CD4-positive, alpha-beta memory T cell (primary cell): ENCODE data around the gene ST3GAL2. TPM values are rescaled to one million over a fixed set of nuclear protein-coding genes. Genes with fewer than 3 reads are reported as not detected.

Experiments
- CTCF ChIA-PET: fragments of 350-600 bp; sonication (Branson Sonifier 250); formaldehyde crosslinking; loops from one replicate; lab custom pipeline; 2021; ENCODE audit warnings: inconsistent platforms; ENCODE audit not compliant: partially characterized antibody; lab: Charles Lee
- POLR2A ChIA-PET: fragments of 350-600 bp; sonication (Branson Sonifier 250); formaldehyde crosslinking; loops from one replicate; lab custom pipeline; 2021; ENCODE audit not compliant: partially characterized antibody; lab: Charles Lee
- DNase-seq, 5 donors: peaks; one replicate each; pipeline versions ENCODE4 v3.0.0 to v3.0.0-alpha.2; 2020 to 2022; ENCODE audit warnings: mixed read lengths in 1 of 5
- H3K27ac ChIP-seq: one replicate; pipeline ENCODE4 v1.7.0; 2013; ENCODE audit warnings: low read depth, low read length
- H3K27me3 ChIP-seq: 2 replicates; pipeline ENCODE4 v1.7.0; 2013; ENCODE audit warnings: mild to moderate bottlenecking, low read length, moderate library complexity; ENCODE audit not compliant: insufficient read depth
- H3K36me3 ChIP-seq: 2 replicates; pipeline ENCODE4 v1.7.0; 2013; ENCODE audit warnings: mild to moderate bottlenecking, low read length, moderate library complexity; ENCODE audit not compliant: insufficient read depth
- H3K4me1 ChIP-seq: 2 replicates; pipeline ENCODE4 v1.7.0; 2013; ENCODE audit warnings: mild to moderate bottlenecking, low read length, moderate library complexity; ENCODE audit not compliant: insufficient read depth
- H3K4me3 ChIP-seq, 2 donors: one replicate each; pipeline ENCODE4 v1.7.0; 2013; ENCODE audit warnings: low read length in 2 of 2, mild to moderate bottlenecking in 1 of 2
- H3K9me3 ChIP-seq, 2 donors: one replicate each; pipeline ENCODE4 v1.7.0; 2013; ENCODE audit warnings: low read length in 2 of 2, control low read depth in 1 of 2; ENCODE audit not compliant: control insufficient read depth in 1 of 2
- H3K27ac Mint-ChIP-seq, 7 donors: one replicate each; pipeline ENCODE4 v1.8.0; 2020 to 2021; ENCODE audit warnings: mixed read lengths in 7 of 7, mild to moderate bottlenecking in 6 of 7, inconsistent platforms in 3 of 7, moderate library complexity in 3 of 7
- H3K27me3 Mint-ChIP-seq, 2 donors: one replicate each; pipeline ENCODE4 v1.8.0; 2020 to 2021; ENCODE audit warnings: mixed read lengths in 2 of 2
- H3K36me3 Mint-ChIP-seq, 2 donors: one replicate each; pipeline ENCODE4 v1.8.0; 2020 to 2021; ENCODE audit warnings: mixed read lengths in 2 of 2, inconsistent platforms in 1 of 2, mild to moderate bottlenecking in 1 of 2
- H3K4me1 Mint-ChIP-seq, 4 donors: one replicate each; pipeline ENCODE4 v1.8.0; 2020 to 2021; ENCODE audit warnings: mixed read lengths in 4 of 4, mild to moderate bottlenecking in 1 of 4
- H3K4me3 Mint-ChIP-seq, 8 donors: one replicate each; pipeline ENCODE4 v1.8.0; 2020 to 2021; ENCODE audit warnings: mixed read lengths in 8 of 8, mild to moderate bottlenecking in 7 of 8, moderate library complexity in 6 of 8, inconsistent platforms in 3 of 8
- H3K9me3 Mint-ChIP-seq, 8 donors: one replicate each; pipeline ENCODE4 v1.8.0; 2020 to 2021; ENCODE audit warnings: mixed read lengths in 8 of 8, mild to moderate bottlenecking in 5 of 8, inconsistent platforms in 3 of 8, moderate library complexity in 1 of 8
- intact Hi-C: fragments of 100-400 bp; cut with micrococcal nuclease; formaldehyde crosslinking; loops from one replicate; pipeline ENCODE4 v1.15.1; 2023
- polyA plus RNA-seq, 2 donors: library from polyadenylated mRNA; unstranded; fragments of 300-500 nt; fragmentation: Illumina TruSeq; gene quantifications; one replicate each; pipeline ENCODE4 v1.2.3, GENCODE V29; 2021
- total RNA-seq, 2 experiments: library from RNA; stranded (reverse); gene quantifications; one replicate each; pipeline ENCODE4 v1.2.3, GENCODE V29; 2021

Gene ST3GAL2
- total and polyA plus RNA-seq, 4 experiments from 2014 or later, result 10.0 to 30.8 (median 21.7) TPM

- Histone ChIP-seq H3K36me3 (peaks cover 4% of the 10 kb centered on the region), H3K4me1 (peaks cover 46% of the 10 kb centered on the region), H3K9me3 (no peaks in the 10 kb centered on the region), H3K27ac (no peak overlapping the region), H3K27me3 (no peaks in the 10 kb centered on the region), H3K4me3 (peak overlapping the region in 1 of 2 donors; percentile 67)
- Mint-ChIP-seq H3K4me3 (peak overlapping the region; percentile 90 to 98 (median 94)), H3K9me3 (no peaks in the 10 kb centered on the region), H3K27ac (peak overlapping the region; percentile 67 to 95 (median 88)), H3K27me3 (no peaks in the 10 kb centered on the region), H3K36me3 (peaks cover 0 to 13% of the 10 kb centered on the region in 2 donors), H3K4me1 (peaks cover 26 to 69% (median 52%) of the 10 kb centered on the region in 4 donors)
- ChIA-PET CTCF (interaction anchor here (2.0 kb wide), 1 partner anchor 42 kb away, joined by 4 read pairs; no protein-coding TSS in a partner anchor), POLR2A (interaction anchor here (1.1 to 3.8 kb wide), 7 partner anchors 15 to 86 kb away, joined by 3 to 59 read pairs (median 4); partner anchors contain the start of gene FCSK)
- intact Hi-C loops, result no loop called here
- DNase-seq, result no peak
These were observed 1.8 kb downstream of the ST3GAL2 start for GRCh38 chr16:70437017-70437581.

- Mint-ChIP-seq H3K4me1 (peaks cover 41 to 83% (median 65%) of the 10 kb centered on the region in 4 donors), H3K36me3 (peaks cover 0 to 13% of the 10 kb centered on the region in 2 donors), H3K27ac (peak overlapping the region in 2 of 7 donors; percentile 41 to 42), H3K9me3 (no peaks in the 10 kb centered on the region), H3K4me3 (no peak overlapping the region), H3K27me3 (no peaks in the 10 kb centered on the region)
- POLR2A ChIA-PET, result no interaction called here
- Histone ChIP-seq H3K27me3 (no peaks in the 10 kb centered on the region), H3K36me3 (peaks cover 4% of the 10 kb centered on the region), H3K27ac (no peak overlapping the region), H3K4me1 (peaks cover 60% of the 10 kb centered on the region), H3K4me3 (no peak overlapping the region), H3K9me3 (no peaks in the 10 kb centered on the region)
- no peak for DNase-seq
- intact Hi-C loops, result no loop called here
- CTCF ChIA-PET, result interaction anchor here (0.8 kb wide), 1 partner anchor 55 kb away, joined by 3 read pairs; no protein-coding TSS in a partner anchor
These were observed 4.2 kb downstream of the ST3GAL2 start for GRCh38 chr16:70434484-70435260.

GRCh38 chr16:70433458-70434103 is 5.3 kb downstream of the ST3GAL2 start:
- Mint-ChIP-seq H3K36me3 (peaks cover 0 to 13% of the 10 kb centered on the region in 2 donors), H3K27me3 (no peaks in the 10 kb centered on the region), H3K4me1 (peaks cover 43 to 82% (median 65%) of the 10 kb centered on the region in 4 donors), H3K9me3 (no peaks in the 10 kb centered on the region), H3K4me3 (peak overlapping the region in 1 of 8 donors; percentile 49), H3K27ac (peak overlapping the region in 6 of 7 donors; percentile 52 to 82 (median 72))
- DNase-seq, result no peak
- peaks cover 64% of the 10 kb centered on the region for H3K4me1 ChIP-seq
- POLR2A ChIA-PET, result interaction anchor here (0.9 to 1.7 kb wide), 2 partner anchors 14 to 21 kb away, joined by 3 to 7 read pairs; partner anchors contain the start of gene FCSK
- intact Hi-C loops, result no loop called here
- no peaks in the 10 kb centered on the region for H3K9me3 ChIP-seq
- H3K36me3 ChIP-seq, result peaks cover 4% of the 10 kb centered on the region
- H3K27me3 ChIP-seq, result no peaks in the 10 kb centered on the region
- no peak overlapping the region for H3K4me3 ChIP-seq
- no peak overlapping the region for H3K27ac ChIP-seq
- CTCF ChIA-PET, result interaction anchor here (0.8 kb wide), 1 partner anchor 54 kb away, joined by 3 read pairs; no protein-coding TSS in a partner anchor

- CTCF ChIA-PET, result no interaction called here
These were observed 6.0 kb downstream of the ST3GAL2 start for GRCh38 chr16:70432723-70433457.

GRCh38 chr16:70432356-70432722 is 6.6 kb downstream of the ST3GAL2 start:
- no peak overlapping the region for H3K27ac ChIP-seq
- Mint-ChIP-seq H3K4me1 (peaks cover 43 to 84% (median 68%) of the 10 kb centered on the region in 4 donors), H3K27me3 (no peaks in the 10 kb centered on the region), H3K4me3 (no peak overlapping the region), H3K36me3 (peaks cover 0 to 8% of the 10 kb centered on the region in 2 donors), H3K9me3 (no peaks in the 10 kb centered on the region), H3K27ac (peak overlapping the region in 6 of 7 donors; percentile 29 to 81 (median 68))
- H3K4me1 ChIP-seq, result peaks cover 64% of the 10 kb centered on the region
- intact Hi-C loops, result no loop called here
- peaks cover 4% of the 10 kb centered on the region for H3K36me3 ChIP-seq
- CTCF ChIA-PET, result no interaction called here
- no peak overlapping the region for H3K4me3 ChIP-seq
- POLR2A ChIA-PET, result interaction anchor here (0.9 to 1.7 kb wide), 2 partner anchors 13 to 22 kb away, joined by 3 to 7 read pairs; partner anchors contain the start of gene FCSK
- no peak for DNase-seq
- no peaks in the 10 kb centered on the region for H3K9me3 ChIP-seq
- no peaks in the 10 kb centered on the region for H3K27me3 ChIP-seq

More at GRCh38 chr16:70432723-70433457, 6.0 kb downstream of the ST3GAL2 start:
- intact Hi-C loops, result no loop called here
- POLR2A ChIA-PET, result interaction anchor here (0.9 to 1.7 kb wide), 2 partner anchors 13 to 21 kb away, joined by 3 to 7 read pairs; partner anchors contain the start of gene FCSK
- H3K9me3 ChIP-seq, result no peaks in the 10 kb centered on the region
- no peak overlapping the region for H3K4me3 ChIP-seq
- peaks cover 65% of the 10 kb centered on the region for H3K4me1 ChIP-seq
- Mint-ChIP-seq H3K27ac (peak overlapping the region in 6 of 7 donors; percentile 42 to 81 (median 64)), H3K27me3 (no peaks in the 10 kb centered on the region), H3K9me3 (no peaks in the 10 kb centered on the region), H3K4me1 (peaks cover 45 to 84% (median 68%) of the 10 kb centered on the region in 4 donors), H3K36me3 (peaks cover 0 to 9% of the 10 kb centered on the region in 2 donors), H3K4me3 (peak overlapping the region in 3 of 8 donors; percentile 13 to 50 (median 36))
- H3K27ac ChIP-seq, result no peak overlapping the region
- H3K36me3 ChIP-seq, result peaks cover 4% of the 10 kb centered on the region
- DNase-seq, result no peak
- no peaks in the 10 kb centered on the region for H3K27me3 ChIP-seq

- H3K36me3 Mint-ChIP-seq, result peaks cover 0 to 8% of the 10 kb centered on the region in 2 donors
- CTCF ChIA-PET, result interaction anchor here (0.6 to 1.1 kb wide), 2 partner anchors 45 to 50 kb away, joined by 3 to 4 read pairs; no protein-coding TSS in a partner anchor
These were observed 8.0 kb downstream of the ST3GAL2 start for GRCh38 chr16:70430667-70431536.

More at GRCh38 chr16:70430667-70431536, 8.0 kb downstream of the ST3GAL2 start:
- peak overlapping the region; percentile 80 to 96 (median 91) for H3K27ac Mint-ChIP-seq
- Histone ChIP-seq H3K4me3 (no peak overlapping the region), H3K36me3 (peaks cover 4% of the 10 kb centered on the region), H3K9me3 (no peaks in the 10 kb centered on the region), H3K27me3 (no peaks in the 10 kb centered on the region), H3K27ac (peak overlapping the region; percentile 67), H3K4me1 (peaks cover 52% of the 10 kb centered on the region)
- H3K9me3 Mint-ChIP-seq, result no peaks in the 10 kb centered on the region
- intact Hi-C loops, result no loop called here
- POLR2A ChIA-PET, result interaction anchor here (1.2 kb wide), 1 partner anchor 10 kb away, joined by 4 read pairs; no protein-coding TSS in a partner anchor
- peak overlapping the region; percentile 45 to 82 (median 72) for H3K4me3 Mint-ChIP-seq
- peaks cover 37 to 72% (median 56%) of the 10 kb centered on the region in 4 donors for H3K4me1 Mint-ChIP-seq
- peak; percentile 53 to 83 (median 62) for DNase-seq
- no peaks in the 10 kb centered on the region for H3K27me3 Mint-ChIP-seq
